CD14-positive monocyte (primary cell): Measurements from ENCODE around the gene MAT2A. TPM values are rescaled to one million over a fixed set of nuclear protein-coding genes. Genes with fewer than 3 reads are reported as not detected.
A peak's percentile ranks its signal among the peaks of the same experiment; 100 is the strongest.
"Not testable (repeated sequence)": the region's sequence is repeated elsewhere in the genome, so short reads cannot be mapped to it uniquely, and the experiment has no call there.

Experiments used
- DNase-seq, 3 donors: peaks; one replicate each; pipeline ENCODE4 v3.0.0-alpha.2; 2011 to 2022
- H2AFZ ChIP-seq: 2 replicates; pipeline ENCODE4 v1.6.0; 2012; ENCODE audit warnings: mild to moderate bottlenecking, low read depth, low read length, inconsistent platforms; ENCODE audit not compliant: insufficient read depth, poor library complexity, severe bottlenecking
- H3K27ac ChIP-seq, 2 donors: 1 replicate in 1 of 2; 2 replicates in 1 of 2; pipeline ENCODE4 v1.5.1; 2012 to 2013; ENCODE audit warnings: low read length in 2 of 2, control low read depth in 1 of 2, inconsistent platforms in 1 of 2, low read depth in 1 of 2, mild to moderate bottlenecking in 1 of 2
- H3K27me3 ChIP-seq, 2 donors: one replicate each; pipeline versions ENCODE4 v1.6.0 to v1.6.1; 2011 to 2013; ENCODE audit warnings: low read length in 2 of 2; ENCODE audit not compliant: control insufficient read depth in 2 of 2, insufficient read depth in 2 of 2
- H3K36me3 ChIP-seq, 2 donors: replicated peaks in 1 of 2; 1 replicate in 1 of 2; 2 replicates in 1 of 2; pipeline versions ENCODE4 v1.5.1 to v1.6.1; 2012 to 2013; ENCODE audit warnings: low read length in 2 of 2, control low read depth in 1 of 2, inconsistent platforms in 1 of 2, mild to moderate bottlenecking in 1 of 2; ENCODE audit not compliant: insufficient read depth in 2 of 2, control insufficient read depth in 1 of 2
- H3K4me1 ChIP-seq, 2 donors: 1 replicate in 1 of 2; 2 replicates in 1 of 2; pipeline versions ENCODE4 v1.5.1 to v1.6.1; 2012 to 2013; ENCODE audit warnings: low read length in 2 of 2, control low read depth in 1 of 2, inconsistent platforms in 1 of 2, mild to moderate bottlenecking in 1 of 2, moderate library complexity in 1 of 2; ENCODE audit not compliant: insufficient read depth in 2 of 2, control insufficient read depth in 1 of 2
- H3K4me2 ChIP-seq: replicated peaks from 2 replicates; pipeline ENCODE3; 2012; ENCODE audit warnings: low read length, moderate library complexity, mild to moderate bottlenecking; ENCODE audit not compliant: poor library complexity, severe bottlenecking; ENCODE audit errors: extremely low read depth
- H3K4me3 ChIP-seq, 3 experiments: fragments of 200-600 bp in 1 of 3; sonication (generic) in 1 of 3; replicated peaks in 1 of 3; 1 replicate in 2 of 3; 2 replicates in 1 of 3; pipeline ENCODE4 v1.5.1; 2011 to 2013; ENCODE audit warnings: low read length in 3 of 3, mild to moderate bottlenecking in 3 of 3, control low read depth in 2 of 3, low read depth in 2 of 3, inconsistent platforms in 1 of 3, moderate library complexity in 1 of 3
- H3K79me2 ChIP-seq: 2 replicates; pipeline ENCODE4 v1.6.0; 2012; ENCODE audit warnings: mild to moderate bottlenecking, control low read depth, inconsistent platforms, low read length, moderate library complexity; ENCODE audit not compliant: insufficient read depth
- H3K9ac ChIP-seq: 2 replicates; pipeline ENCODE4 v1.6.0; 2017; ENCODE audit warnings: low read length, mild to moderate bottlenecking; ENCODE audit not compliant: insufficient read depth, poor library complexity, severe bottlenecking
- H3K9me3 ChIP-seq, 2 donors: replicated peaks in 1 of 2; 1 replicate in 1 of 2; 2 replicates in 1 of 2; pipeline versions ENCODE4 v1.5.1 to v1.6.1; 2012 to 2013; ENCODE audit warnings: low read length in 2 of 2, control low read depth in 1 of 2; ENCODE audit not compliant: control insufficient read depth in 1 of 2, insufficient read depth in 1 of 2
- H4K20me1 ChIP-seq: 2 replicates; pipeline ENCODE4 v1.6.0; 2012; ENCODE audit warnings: mild to moderate bottlenecking, low read length, control low read depth, moderate library complexity; ENCODE audit not compliant: insufficient read depth
- H3K27ac Mint-ChIP-seq, 7 donors: one replicate each; pipeline ENCODE4 v1.8.0; 2020; ENCODE audit warnings: mild to moderate bottlenecking in 7 of 7, mixed read lengths in 7 of 7, moderate library complexity in 6 of 7, inconsistent platforms in 2 of 7
- H3K27me3 Mint-ChIP-seq, 3 donors: one replicate each; pipeline ENCODE4 v1.8.0; 2021 to 2022; ENCODE audit warnings: low read depth in 3 of 3, mild to moderate bottlenecking in 3 of 3, mixed read lengths in 3 of 3, moderate library complexity in 3 of 3, inconsistent platforms in 1 of 3
- H3K36me3 Mint-ChIP-seq, 2 donors: one replicate each; pipeline ENCODE4 v1.8.0; 2020; ENCODE audit warnings: mixed read lengths in 2 of 2, inconsistent platforms in 1 of 2, mild to moderate bottlenecking in 1 of 2
- H3K4me1 Mint-ChIP-seq: one replicate; pipeline ENCODE4 v1.8.0; 2020; ENCODE audit warnings: mild to moderate bottlenecking, mixed read lengths
- H3K4me3 Mint-ChIP-seq, 2 donors: one replicate each; pipeline ENCODE4 v1.8.0; 2020; ENCODE audit warnings: mild to moderate bottlenecking in 2 of 2, mixed read lengths in 2 of 2, moderate library complexity in 1 of 2
- H3K9me3 Mint-ChIP-seq, 7 donors: one replicate each; pipeline ENCODE4 v1.8.0; 2020 to 2022; ENCODE audit warnings: mixed read lengths in 7 of 7, mild to moderate bottlenecking in 6 of 7, moderate library complexity in 6 of 7, inconsistent platforms in 2 of 7
- CTCF ChIP-seq: fragments of 200-600 bp; IDR thresholded peaks from one replicate; pipeline ENCODE4 v1.8.0; 2022; ENCODE audit warnings: antibody characterized with exemption, mild to moderate bottlenecking
- WGBS: methylation state at CpG from one replicate; pipeline ENCODE4 v1.1.5; 2013; ENCODE audit warnings: missing lambda C conversion rate; ENCODE audit not compliant: insufficient coverage; 5-methylcytosine and 5-hydroxymethylcytosine counted together
- intact Hi-C, 2 donors: fragments of 100-400 bp; cut with micrococcal nuclease; formaldehyde crosslinking; loops; one replicate each; pipeline versions ENCODE4 v1.15.0 to v1.15.1; 2023
- polyA plus RNA-seq, 3 donors: library from polyadenylated mRNA; depleted of rRNA in 1 of 3; unstranded in 2 of 3; stranded (reverse) in 1 of 3; fragments of 300-500 nt in 2 of 3; fragments of >200 nt in 1 of 3; fragmentation: Illumina TruSeq in 2 of 3; gene quantifications; 1 replicate in 2 of 3; 2 replicates in 1 of 3; pipeline ENCODE4 v1.2.3, GENCODE V29; 2012 to 2021

The MAT2A gene
- polyA plus RNA-seq, 3 donors, result 97.0 to 454 (median 117) TPM

- Histone ChIP-seq H3K9me3 (no peaks in the 10 kb centered on the region), H4K20me1 (no peaks in the 10 kb centered on the region), H3K4me2 (no peak overlapping the region), H3K4me3 (no peak overlapping the region), H3K36me3 (peaks cover 35 to 56% of the 10 kb centered on the region in 2 donors), H3K4me1 (peaks cover 24 to 29% of the 10 kb centered on the region in 2 donors), H3K79me2 (peaks cover 55% of the 10 kb centered on the region), H3K9ac (no peak overlapping the region), H2AFZ (no peak overlapping the region), H3K27ac (no peak overlapping the region), H3K27me3 (no peaks in the 10 kb centered on the region)
- intact Hi-C loops, result no loop called here
- H3K27ac Mint-ChIP-seq, result peak overlapping the region in 3 of 7 donors; percentile 36 to 72 (median 49)
- peaks cover 44 to 59% of the 10 kb centered on the region in 2 donors for H3K36me3 Mint-ChIP-seq
- H3K27me3 Mint-ChIP-seq, result no peaks in the 10 kb centered on the region
- TF ChIP-seq CTCF, result no peak
- H3K4me3 Mint-ChIP-seq, result no peak overlapping the region
- H3K4me1 Mint-ChIP-seq, result peaks cover 28% of the 10 kb centered on the region
- no peak for DNase-seq
- no CpG with 5 or more reads among the region's 1 CpG for WGBS
- peaks cover 0 to 4% (median 0%) of the 10 kb centered on the region in 7 donors for H3K9me3 Mint-ChIP-seq
These were observed 19.2 kb downstream of the MAT2A start for GRCh38 chr2:85558160-85558559.

GRCh38 chr2:85560403-85560726, 21.4 kb downstream of the MAT2A start:
- Mint-ChIP-seq H3K4me3 (peak overlapping the region; percentile 94 to 98), H3K4me1 (peaks cover 45% of the 10 kb centered on the region), H3K36me3 (peaks cover 26 to 37% of the 10 kb centered on the region in 2 donors), H3K27ac (peak overlapping the region in 4 of 7 donors; percentile 70 to 97 (median 94))
- Histone ChIP-seq H3K4me1 (peaks cover 44 to 48% of the 10 kb centered on the region in 2 donors), H2AFZ (peak overlapping the region; percentile 97), H3K79me2 (peaks cover 55% of the 10 kb centered on the region), H3K9ac (peak overlapping the region; percentile 80), H3K4me2 (peak overlapping the region; percentile 93), H3K36me3 (peaks cover 17 to 34% of the 10 kb centered on the region in 2 donors), H3K4me3 (peak overlapping the region in 2 of 3 experiments; percentile 66 to 99), H3K27ac (peak overlapping the region in 1 of 2 donors; percentile 94)
- H4K20me1 ChIP-seq, H3K9me3 ChIP-seq, H3K27me3 Mint-ChIP-seq, DNase-seq, H3K9me3 Mint-ChIP-seq, H3K27me3 ChIP-seq: not testable (repeated sequence)
- intact Hi-C loops, result loop anchor here in 1 of 2 donors (5.0 kb wide), 1 partner anchor 42 kb away; the partner anchor contains the start of gene TMEM150A
- 90% methylated on average over 11 of the region's 12 CpGs for WGBS
